IMR-90 (cell line): ENCODE measurements around the gene CEP290. TPM values are rescaled to one million over a fixed set of nuclear protein-coding genes. Genes with fewer than 3 reads are reported as not detected.

Experiments
- ATAC-seq: fragments of 200-7000 bp; cut with Tn5 transposase; 2 replicates; pipeline ENCODE4 v1.9.1; 2020; ENCODE audit warnings: low read depth, mild to moderate bottlenecking, moderate library complexity
- BruUV-seq: library from RNA; stranded (reverse); fragments of 400-500 nt; replicated peaks from 2 replicates; lab custom pipeline; 2021; lab: Mats Ljungman, UMichigan
- CTCF ChIA-PET: fragments of 300-600 bp; formaldehyde crosslinking; extraction: SDS; loops from one replicate; lab custom pipeline; 2021; ENCODE audit warnings: antibody characterized with exemption; lab: Yijun Ruan, JAX
- POLR2A ChIA-PET: fragments of 300-600 bp; sonication (Branson Sonifier 250); formaldehyde crosslinking; loops from one replicate; lab custom pipeline; 2022; ENCODE audit warnings: antibody characterized with exemption; ENCODE audit not compliant: unreplicated experiment; lab: Charles Lee
- DNase-seq: peaks from one replicate; pipeline ENCODE4 v3.0.0; 2013
- H2AFZ ChIP-seq: replicated peaks from 2 replicates; pipeline ENCODE3; 2013; ENCODE audit warnings: low read length, mild to moderate bottlenecking; ENCODE audit not compliant: poor library complexity
- H2AK5ac ChIP-seq: 2 replicates; pipeline ENCODE4 v1.6.1; 2013; ENCODE audit warnings: low read depth, low read length, inconsistent platforms
- H2AK9ac ChIP-seq: replicated peaks from 2 replicates; pipeline ENCODE3; 2013; ENCODE audit warnings: mild to moderate bottlenecking, low read depth, low read length, moderate library complexity; ENCODE audit not compliant: poor library complexity
- H2BK120ac ChIP-seq: 2 replicates; pipeline ENCODE4 v1.6.1; 2013; ENCODE audit warnings: low read depth, low read length, inconsistent platforms
- H2BK15ac ChIP-seq: 3 replicates; pipeline ENCODE4 v1.6.1; 2013; ENCODE audit warnings: low read depth, low read length, inconsistent platforms
- H2BK20ac ChIP-seq: 2 replicates; pipeline ENCODE4 v1.6.1; 2013; ENCODE audit warnings: low read depth, mild to moderate bottlenecking, inconsistent platforms, low read length, moderate library complexity
- H2BK5ac ChIP-seq: 2 replicates; pipeline ENCODE4 v1.6.1; 2013; ENCODE audit warnings: mild to moderate bottlenecking, low read depth, low read length, inconsistent platforms; ENCODE audit not compliant: poor library complexity, severe bottlenecking
- H3K14ac ChIP-seq: replicated peaks from 2 replicates; pipeline ENCODE4 v1.6.1; 2013; ENCODE audit warnings: low read depth, low read length, inconsistent platforms
- H3K18ac ChIP-seq: 2 replicates; pipeline ENCODE4 v1.6.1; 2013; ENCODE audit warnings: low read depth, low read length, control low read depth
- H3K23ac ChIP-seq: 2 replicates; pipeline ENCODE4 v1.6.1; 2013; ENCODE audit warnings: low read depth, low read length, inconsistent platforms
- H3K27ac ChIP-seq: 2 replicates; pipeline ENCODE4 v1.5.1; 2013; ENCODE audit warnings: mild to moderate bottlenecking, control low read depth, low read length; ENCODE audit not compliant: insufficient read depth
- H3K27me3 ChIP-seq: 2 replicates; pipeline ENCODE4 v1.6.1; 2013; ENCODE audit warnings: low read length; ENCODE audit not compliant: control insufficient read depth, insufficient read depth
- H3K36me3 ChIP-seq: 2 replicates; pipeline ENCODE4 v1.6.1; 2013; ENCODE audit warnings: low read length, mixed read lengths; ENCODE audit not compliant: control insufficient read depth, insufficient read depth
- H3K4ac ChIP-seq: 2 replicates; pipeline ENCODE4 v1.6.1; 2013; ENCODE audit warnings: low read depth, low read length, inconsistent platforms
- H3K4me1 ChIP-seq: 2 replicates; pipeline ENCODE4 v1.6.1; 2013; ENCODE audit warnings: low read length, mixed read lengths; ENCODE audit not compliant: control insufficient read depth, insufficient read depth
- H3K4me2 ChIP-seq: 2 replicates; pipeline ENCODE4 v1.6.1; 2013; ENCODE audit warnings: low read depth, mild to moderate bottlenecking, control low read depth, low read length, moderate library complexity
- H3K4me3 ChIP-seq: 2 replicates; pipeline ENCODE4 v1.5.1; 2013; ENCODE audit warnings: low read depth, mild to moderate bottlenecking, control low read depth, low read length, moderate library complexity; ENCODE audit not compliant: insufficient read depth
- H3K56ac ChIP-seq: 2 replicates; pipeline ENCODE4 v1.6.1; 2013; ENCODE audit warnings: low read length, inconsistent platforms; ENCODE audit not compliant: insufficient read depth; ENCODE audit errors: extremely low read depth
- H3K79me1 ChIP-seq, 2 experiments: 2 replicates each; pipeline ENCODE4 v1.6.1; 2013; ENCODE audit warnings: low read length in 2 of 2, inconsistent platforms in 1 of 2, low read depth in 1 of 2
- H3K9ac ChIP-seq: 2 replicates; pipeline ENCODE4 v1.6.1; 2013; ENCODE audit warnings: low read depth, low read length, control low read depth
- H3K9me1 ChIP-seq: 2 replicates; pipeline ENCODE4 v1.6.1; 2013; ENCODE audit warnings: low read length, inconsistent platforms; ENCODE audit not compliant: insufficient read depth
- H3K9me3 ChIP-seq: 2 replicates; pipeline ENCODE4 v1.6.1; 2013; ENCODE audit warnings: low read length; ENCODE audit not compliant: control insufficient read depth, insufficient read depth
- H4K20me1 ChIP-seq: 2 replicates; pipeline ENCODE4 v1.6.1; 2013; ENCODE audit warnings: low read length, inconsistent platforms; ENCODE audit not compliant: insufficient read depth
- H4K5ac ChIP-seq: 2 replicates; pipeline ENCODE4 v1.6.1; 2013; ENCODE audit warnings: mild to moderate bottlenecking, low read depth, low read length, control low read depth
- H4K8ac ChIP-seq, 2 experiments: 2 replicates each; pipeline ENCODE4 v1.6.1; 2013; ENCODE audit warnings: low read depth in 2 of 2, low read length in 2 of 2, control low read depth in 1 of 2, inconsistent platforms in 1 of 2
- H4K91ac ChIP-seq: 2 replicates; pipeline ENCODE4 v1.6.1; 2013; ENCODE audit warnings: low read depth, low read length, inconsistent platforms; ENCODE audit not compliant: insufficient read depth
- BHLHE40 ChIP-seq: fragments of 150-350 bp; IDR thresholded peaks from 2 replicates; pipeline ENCODE4 v1.6.1; 2016; ENCODE audit warnings: mild to moderate bottlenecking, low read depth, low read length
- CEBPB ChIP-seq: IDR thresholded peaks from 2 replicates; pipeline ENCODE4 v1.6.1; 2012; ENCODE audit warnings: low read depth, low read length, improper control_type of control experiment
- CHD1 ChIP-seq: IDR thresholded peaks from 2 replicates; pipeline ENCODE4 v1.6.1; 2012; ENCODE audit warnings: low read depth, low read length, improper control_type of control experiment
- CTCF ChIP-seq: conservative IDR thresholded peaks from 2 replicates; pipeline ENCODE4 v1.5.1; 2012; ENCODE audit warnings: mild to moderate bottlenecking, low read depth, low read length, improper control_type of control experiment
- ELK1 ChIP-seq: fragments of 150-350 bp; IDR thresholded peaks from 2 replicates; pipeline ENCODE4 v1.6.1; 2016; ENCODE audit warnings: low read depth, mild to moderate bottlenecking, low read length, moderate library complexity, borderline replicate concordance
- FOS ChIP-seq: fragments of 150-350 bp; IDR thresholded peaks from 2 replicates; pipeline ENCODE4 v1.6.1; 2016; ENCODE audit warnings: low read depth, low read length
- MAFK ChIP-seq: IDR thresholded peaks from 2 replicates; pipeline ENCODE4 v1.6.1; 2012; ENCODE audit warnings: low read depth, low read length, improper control_type of control experiment
- MAZ ChIP-seq: IDR thresholded peaks from 2 replicates; pipeline ENCODE4 v1.6.1; 2012; ENCODE audit warnings: low read depth, mild to moderate bottlenecking, low read length, improper control_type of control experiment, moderate library complexity, borderline replicate concordance
- MXI1 ChIP-seq: IDR thresholded peaks from 2 replicates; pipeline ENCODE4 v1.6.1; 2012; ENCODE audit warnings: low read depth, mild to moderate bottlenecking, low read length, moderate library complexity, borderline replicate concordance
- NFE2L2 ChIP-seq: fragments of 150-350 bp; IDR thresholded peaks from 2 replicates; pipeline ENCODE4 v1.6.1; 2016; ENCODE audit warnings: low read depth, mild to moderate bottlenecking, low read length
- POLR2A ChIP-seq: IDR thresholded peaks from 2 replicates; pipeline ENCODE4 v1.6.1; 2012; ENCODE audit warnings: mild to moderate bottlenecking, low read depth, low read length
- RAD21 ChIP-seq: IDR thresholded peaks from 2 replicates; pipeline ENCODE4 v1.6.1; 2012; ENCODE audit warnings: low read length, improper control_type of control experiment
- RCOR1 ChIP-seq: IDR thresholded peaks from 2 replicates; pipeline ENCODE4 v1.6.1; 2012; ENCODE audit warnings: mild to moderate bottlenecking, low read length, improper control_type of control experiment; ENCODE audit not compliant: insufficient replicate concordance
- RFX5 ChIP-seq: IDR thresholded peaks from 2 replicates; pipeline ENCODE4 v1.8.0; 2012; ENCODE audit warnings: low read depth, mild to moderate bottlenecking, low read length, moderate library complexity
- SMC3 ChIP-seq: fragments of 150-350 bp; IDR thresholded peaks from 2 replicates; pipeline ENCODE4 v1.6.1; 2016; ENCODE audit warnings: low read depth, mild to moderate bottlenecking, antibody characterized with exemption, low read length, moderate library complexity
- USF2 ChIP-seq: fragments of 150-350 bp; IDR thresholded peaks from 2 replicates; pipeline ENCODE4 v1.6.1; 2017; ENCODE audit warnings: mild to moderate bottlenecking, antibody characterized with exemption, low read length, low read depth
- WGBS, 2 experiments: methylation state at CpG; one replicate each; pipeline versions ENCODE4 v1.1.5 to v1.1.7; 2013; ENCODE audit warnings: missing lambda C conversion rate in 2 of 2; ENCODE audit not compliant: insufficient read length in 1 of 2; ENCODE audit errors: extremely low coverage in 2 of 2; 5-methylcytosine and 5-hydroxymethylcytosine counted together
- dilution Hi-C: fragments of 300-500 bp; cut with HindIII; formaldehyde crosslinking; loops from one replicate; pipeline ENCODE4 v1.14.3; 2018; ENCODE audit warnings: low sequenced_read_pairs; ENCODE audit not compliant: unreplicated experiment
- in situ Hi-C: fragments of 300-500 bp; cut with MboI; formaldehyde crosslinking; loops from 3 replicates; pipeline ENCODE4 v1.14.3; 2019; ENCODE audit warnings: low sequenced_read_pairs, inconsistent platforms, mixed read lengths
- intact Hi-C: fragments of 100-400 bp; cut with micrococcal nuclease; formaldehyde crosslinking; loops from 2 replicates; pipeline ENCODE4 v1.10.0; 2022
- polyA plus RNA-seq, 3 experiments: library from polyadenylated mRNA; depleted of rRNA; stranded (reverse); fragments of >200 nt; gene quantifications; 2 replicates each; pipeline ENCODE4 v1.2.3, GENCODE V29; 2012; ENCODE audit warnings: low replicate concordance in 1 of 3
- total RNA-seq: library from RNA; depleted of rRNA; stranded (reverse); fragments of >200 nt; gene quantifications from 2 replicates; pipeline ENCODE4 v1.2.3, GENCODE V29; 2012

The CEP290 gene
- total and polyA plus RNA-seq, 2 of the 4 experiments (the other 2 are of a cell fraction), result 4.3 to 7.9 TPM

GRCh38 chr12:88011755-88012154, 130.1 kb downstream of the CEP290 start:
- H2BK15ac ChIP-seq, result no peak overlapping the region
- no peak overlapping the region for H3K56ac ChIP-seq
- H3K27me3 ChIP-seq, result no peaks in the 10 kb centered on the region
- no peak overlapping the region for H3K27ac ChIP-seq
- no peaks in the 10 kb centered on the region for H3K4me1 ChIP-seq
- H2BK20ac ChIP-seq, result no peak overlapping the region
- H3K4me2 ChIP-seq, result no peak overlapping the region
- no peak overlapping the region for H3K4me3 ChIP-seq
- no peak overlapping the region for H2AK5ac ChIP-seq
- in situ Hi-C loops (no loop called here), intact Hi-C loops (no loop called here), dilution Hi-C loops (no loop called here)
- ATAC-seq, result no peak
- no peak overlapping the region for H3K23ac ChIP-seq
- no peak for DNase-seq
- no CpG with 5 or more reads among the region's 5 CpGs for WGBS, 2 experiments
- POLR2A ChIA-PET, result no interaction called here
- CTCF ChIA-PET, result no interaction called here
- no peaks in the 10 kb centered on the region for H3K79me1 ChIP-seq
- no peak overlapping the region for H4K5ac ChIP-seq
- no peak overlapping the region for H2BK5ac ChIP-seq
- H4K91ac ChIP-seq, result no peak overlapping the region
- H2BK120ac ChIP-seq, result no peak overlapping the region
- H4K8ac ChIP-seq, result no peak overlapping the region
- no peak overlapping the region for H3K9ac ChIP-seq
- H2AK9ac ChIP-seq, result no peak overlapping the region
- no peaks in the 10 kb centered on the region for H3K9me1 ChIP-seq
- no peaks in the 10 kb centered on the region for H3K9me3 ChIP-seq
- H3K14ac ChIP-seq, result no peak overlapping the region
- no peak overlapping the region for H2AFZ ChIP-seq
- no peaks in the 10 kb centered on the region for H4K20me1 ChIP-seq
- H3K4ac ChIP-seq, result no peak overlapping the region
- no peak for TF ChIP-seq USF2
- TF ChIP-seq ELK1, result no peak
- TF ChIP-seq MXI1, result no peak
- no peak for TF ChIP-seq RCOR1
- TF ChIP-seq CEBPB, result no peak
- TF ChIP-seq CTCF, result no peak
- TF ChIP-seq POLR2A, result no peak
- no peak for TF ChIP-seq BHLHE40
- no peak for TF ChIP-seq RFX5
- TF ChIP-seq SMC3, result no peak
- no peak for TF ChIP-seq NFE2L2
- no peak for TF ChIP-seq MAZ
- TF ChIP-seq FOS, result no peak
- TF ChIP-seq MAFK, result no peak
- no peak for TF ChIP-seq RAD21
- TF ChIP-seq CHD1, result no peak
- H3K18ac ChIP-seq, result no peak overlapping the region
- BruUV-seq, result no TSS peak
- H3K36me3 ChIP-seq, result no peaks in the 10 kb centered on the region
